WI38 (cell line): ENCODE results near the gene PLA2G15.

Experiments
- H3K4me3 ChIP-seq: 2 replicates; pipeline ENCODE4 v1.5.1; 2011; ENCODE audit warnings: low read depth, mild to moderate bottlenecking, control low read depth, low read length
- CTCF ChIP-seq: IDR thresholded peaks from 2 replicates; pipeline ENCODE4 v1.5.1; 2012; ENCODE audit warnings: low read depth, mild to moderate bottlenecking, control low read depth, low read length

The PLA2G15 gene

DNA sequence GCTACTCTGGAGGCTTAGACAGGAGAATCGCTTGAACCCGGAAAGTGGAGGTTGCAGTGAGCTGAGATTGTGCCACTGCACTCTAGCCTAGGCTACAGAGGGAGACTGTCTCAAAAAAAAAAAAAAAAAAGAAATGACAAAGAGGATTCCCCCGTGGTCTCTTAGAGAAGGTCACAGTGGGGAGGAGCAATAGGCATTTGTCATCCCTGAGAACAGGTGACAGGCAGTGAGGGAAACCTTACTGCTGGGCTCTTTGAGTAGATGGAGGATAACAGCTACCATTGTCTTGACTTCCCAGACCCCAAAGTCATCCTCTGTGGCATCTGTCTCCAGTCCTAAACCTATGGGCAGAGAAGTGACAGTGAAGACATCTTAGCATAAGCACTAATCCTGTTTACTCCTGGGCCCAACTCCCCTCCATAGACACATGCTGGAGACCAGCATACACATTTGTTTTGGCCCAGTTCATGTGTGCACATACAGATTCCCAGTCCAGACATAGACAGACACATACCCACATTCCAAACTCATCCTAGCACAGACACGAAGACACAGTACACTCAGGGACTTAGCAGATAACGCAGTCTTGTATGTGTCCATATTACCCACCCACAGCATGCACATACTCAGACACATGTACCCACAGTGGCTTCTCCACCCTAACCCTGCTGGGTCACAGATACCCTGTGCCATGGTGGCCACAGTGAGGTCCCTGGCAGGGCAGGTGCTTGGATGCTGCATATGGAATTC lies 11.9 kb upstream of the PLA2G15 start:
- H3K4me3 ChIP-seq, result no peak overlapping the region
- no peak for TF ChIP-seq CTCF

DNA sequence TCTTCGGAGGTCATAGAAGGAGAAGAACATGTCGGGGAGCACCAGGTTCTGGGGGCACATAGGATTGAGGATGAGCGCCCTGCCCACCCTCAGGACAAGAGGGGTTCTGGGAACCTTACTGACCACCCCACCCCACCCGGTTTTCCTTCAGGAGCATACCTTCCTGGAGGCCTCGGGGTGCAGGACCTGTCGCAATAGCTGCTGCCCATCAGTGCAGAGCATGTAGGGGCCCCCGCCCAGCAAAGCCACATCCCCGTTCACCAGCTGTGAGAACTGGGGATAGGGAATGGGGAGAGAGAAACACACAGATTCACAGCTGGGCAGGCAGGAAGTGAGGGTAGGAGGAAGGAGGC lies 11.4 kb upstream of the PLA2G15 start:
- H3K4me3 ChIP-seq, result no peak overlapping the region
- TF ChIP-seq CTCF, result no peak

DNA sequence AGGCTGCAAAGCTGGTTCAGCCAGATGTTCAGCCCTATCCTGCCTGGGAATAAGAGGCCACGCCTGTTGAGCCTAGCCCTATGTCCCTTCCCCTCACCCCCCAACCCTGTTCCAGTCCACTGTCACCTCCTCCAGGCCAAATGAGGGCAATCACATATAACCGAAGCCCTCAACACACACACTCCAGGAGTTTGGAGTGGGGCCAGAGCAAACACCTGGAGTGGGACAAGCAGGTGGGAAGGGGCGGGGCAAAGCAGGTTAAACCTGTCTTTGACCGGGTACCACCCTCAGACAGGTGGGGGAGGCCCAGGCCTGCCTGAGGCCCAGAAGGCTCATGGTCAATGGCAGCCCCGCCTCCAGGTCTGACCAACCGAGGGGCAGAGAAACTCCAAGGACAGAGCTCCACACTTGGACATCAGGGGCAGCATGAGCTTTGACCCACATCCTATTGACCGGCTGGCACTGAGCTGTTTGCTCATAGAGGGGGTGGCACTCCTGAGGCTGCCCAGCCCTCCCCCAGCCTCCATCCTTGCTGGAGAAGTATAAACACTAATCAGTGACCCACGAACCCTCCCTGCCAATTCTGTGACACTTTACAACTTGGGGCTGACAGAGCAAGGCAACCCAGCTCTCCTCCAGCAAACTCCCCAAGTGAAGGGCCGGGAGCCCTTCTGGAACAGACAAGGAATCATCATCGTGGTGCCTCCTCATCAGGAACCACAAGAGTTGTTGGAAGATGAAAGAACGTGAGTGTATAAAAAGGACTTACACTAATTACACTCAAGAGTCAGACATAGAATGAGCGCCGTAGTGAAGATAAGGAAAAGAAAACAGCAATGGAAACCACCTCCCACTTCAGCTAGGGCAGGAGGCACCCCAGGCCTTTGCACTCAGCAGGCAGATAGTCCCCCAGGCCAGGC lies 10.7 kb upstream of the PLA2G15 start:
- no peak for TF ChIP-seq CTCF
- no peak overlapping the region for H3K4me3 ChIP-seq

GRCh38 chr16:68235108-68235886 lies 9.9 kb upstream of the PLA2G15 start:
- no peak overlapping the region for H3K4me3 ChIP-seq
- no peak for TF ChIP-seq CTCF

GRCh38 chr16:68235887-68236136 lies 9.4 kb upstream of the PLA2G15 start, which contains the start of gene ESRP2:
TSS of gene ESRP2 (minus strand) at chr16:68236127. CDS start at chr16:68236045, 82 bp downstream.
- no peak for TF ChIP-seq CTCF
- peak within 1 kb of the TSS; percentile 60 for H3K4me3 ChIP-seq

DNA sequence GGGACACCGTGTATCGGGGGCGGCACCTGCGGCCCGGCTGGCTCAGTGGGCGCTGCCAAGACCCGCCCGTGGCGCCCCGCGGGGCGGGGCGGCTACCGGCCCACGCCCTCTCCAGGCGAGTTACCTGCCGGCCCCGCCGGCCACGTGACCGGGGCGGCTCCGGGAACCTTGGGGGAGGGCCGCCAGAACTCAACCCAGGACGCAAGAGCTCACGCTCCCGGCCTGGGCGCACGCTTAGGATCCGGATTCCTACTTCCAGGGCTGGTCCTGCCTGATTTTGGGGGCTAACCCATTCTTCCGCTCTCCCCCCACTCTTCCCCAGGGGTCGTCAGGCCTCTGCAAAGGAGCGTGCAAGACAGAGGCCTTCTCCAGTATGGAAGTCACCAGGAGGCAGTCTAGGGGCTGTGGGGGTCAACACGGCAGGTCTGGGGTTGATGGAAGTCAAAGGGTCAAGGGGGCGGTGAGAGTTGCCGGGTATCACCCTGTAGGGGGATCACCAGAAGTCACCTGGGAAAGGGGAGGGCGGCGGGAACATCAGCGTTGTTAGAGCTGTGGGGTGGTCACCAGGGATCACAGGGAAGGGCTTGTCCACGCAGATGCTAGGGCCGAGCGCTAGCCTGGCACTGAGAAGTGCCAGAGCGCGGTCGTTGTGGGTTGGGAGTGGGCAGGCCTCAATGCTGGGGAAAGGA lies 8.9 kb upstream of the PLA2G15 start:
- no peak for TF ChIP-seq CTCF
- no peak overlapping the region for H3K4me3 ChIP-seq
